Stimulated activated CD4-positive, alpha-beta T cell treated with anti-CD3 and anti-CD28 coated beads, Interleukin-1b, Interleukin-23, amount 100 ng/mL, for 4 hours (primary cell): ENCODE data around the gene CPED1.
"Not testable (repeated sequence)": the region's sequence is repeated elsewhere in the genome, so short reads cannot be mapped to it uniquely, and the experiment has no call there.

Source experiments
- DNase-seq, 2 donors: peaks; one replicate each; pipeline ENCODE4 v3.0.0-alpha.2; 2020; ENCODE audit warnings: low read depth in 2 of 2

Gene CPED1

DNA sequence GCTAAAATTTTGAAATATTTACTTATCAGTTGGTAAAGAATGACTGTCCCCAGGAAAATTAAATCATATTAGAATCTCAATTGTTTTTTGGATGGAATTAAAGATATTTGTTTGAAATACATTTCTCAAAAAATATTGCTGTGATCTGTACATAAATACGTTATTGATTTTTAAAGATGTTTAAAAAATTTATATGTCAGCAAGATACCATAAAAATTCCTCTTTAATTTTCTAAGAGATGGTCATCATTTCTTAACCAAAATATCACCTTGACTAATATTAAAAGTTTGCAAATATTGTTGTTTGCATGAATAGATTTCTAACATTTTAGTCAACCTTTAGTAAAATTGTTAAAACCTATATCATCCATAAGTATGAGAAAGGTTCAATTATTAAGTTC, 192.8 kb downstream of the CPED1 start:
- no peak for DNase-seq

DNA sequence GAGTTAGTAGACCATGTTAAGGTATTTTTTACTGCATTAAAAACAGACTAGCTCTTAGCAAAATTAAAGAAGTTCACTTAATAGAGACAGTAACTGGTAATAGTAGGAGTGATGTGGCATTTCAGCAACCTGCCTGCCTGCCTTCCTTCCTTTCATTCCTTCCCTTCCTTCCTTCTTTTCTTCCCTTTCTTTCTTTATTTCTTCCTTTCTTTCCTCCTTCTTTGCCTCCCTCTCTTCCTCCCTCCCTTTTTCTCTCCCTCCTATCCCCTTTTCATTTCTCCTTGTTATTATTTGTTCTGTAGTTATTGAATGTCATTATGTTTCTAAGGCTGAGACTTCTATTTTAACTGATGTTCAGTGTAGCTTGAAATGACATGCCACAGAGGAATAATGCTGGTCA, 193.8 kb downstream of the CPED1 start:
- DNase-seq, result no peak

DNA sequence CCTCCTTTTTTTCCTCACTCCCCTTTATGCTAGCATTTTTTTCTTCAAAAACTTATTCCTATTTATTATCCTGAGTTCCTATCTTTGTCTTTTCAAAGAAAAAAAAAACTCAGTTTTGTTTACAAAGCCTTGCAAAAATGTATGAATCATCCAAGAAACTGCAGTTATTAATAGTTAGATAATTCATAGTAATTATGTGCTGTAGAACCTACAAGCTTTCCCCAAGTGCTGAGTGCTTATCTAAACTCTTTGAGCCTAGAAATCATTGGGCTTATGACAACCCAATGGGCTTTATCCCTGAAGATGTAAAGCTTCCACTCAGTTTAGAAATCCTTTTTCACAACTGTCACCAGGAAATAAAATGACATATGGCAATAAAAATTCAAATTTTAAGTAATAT, 194.4 kb downstream of the CPED1 start:
- DNase-seq, result no peak

DNA sequence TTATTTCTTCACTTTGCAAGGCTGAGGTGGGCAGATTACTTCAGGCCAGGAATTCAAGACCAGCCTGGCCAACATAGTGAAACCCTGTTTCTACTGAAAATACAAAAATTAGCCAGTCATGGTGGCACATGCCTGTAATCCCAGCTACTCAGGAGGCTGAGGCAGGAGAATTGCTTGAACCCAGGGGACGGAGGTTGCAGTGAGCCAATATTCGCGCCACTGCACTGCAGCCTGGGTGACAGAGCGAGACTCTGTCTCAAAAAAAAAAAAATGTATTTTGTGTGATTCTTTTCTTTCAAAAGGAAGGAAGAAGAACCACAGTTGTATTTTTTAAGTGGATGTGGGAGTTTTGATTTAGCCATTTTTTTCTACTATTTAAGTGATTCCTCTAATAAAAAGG, 195.4 kb downstream of the CPED1 start:
- DNase-seq, result not testable (repeated sequence)

DNA sequence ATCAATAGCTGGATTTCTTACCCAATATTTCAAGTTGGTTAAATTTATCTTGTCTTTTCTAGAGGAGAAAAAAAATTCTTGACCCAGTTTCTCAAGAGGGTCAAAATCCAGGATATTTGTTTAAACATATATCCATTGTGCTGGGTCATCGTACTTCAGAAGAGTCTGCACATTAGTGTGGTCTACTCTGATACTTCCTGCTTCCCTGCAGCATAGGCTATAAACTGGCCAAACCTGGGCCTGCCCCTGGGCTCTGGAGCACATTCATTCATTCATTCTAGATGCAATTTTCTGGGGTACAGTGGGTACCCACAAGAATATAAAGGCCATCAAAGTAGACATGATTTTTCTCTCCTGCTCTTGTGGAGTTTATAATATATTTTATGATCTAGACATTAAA, 198.2 kb downstream of the CPED1 start:
- no peak for DNase-seq

DNA sequence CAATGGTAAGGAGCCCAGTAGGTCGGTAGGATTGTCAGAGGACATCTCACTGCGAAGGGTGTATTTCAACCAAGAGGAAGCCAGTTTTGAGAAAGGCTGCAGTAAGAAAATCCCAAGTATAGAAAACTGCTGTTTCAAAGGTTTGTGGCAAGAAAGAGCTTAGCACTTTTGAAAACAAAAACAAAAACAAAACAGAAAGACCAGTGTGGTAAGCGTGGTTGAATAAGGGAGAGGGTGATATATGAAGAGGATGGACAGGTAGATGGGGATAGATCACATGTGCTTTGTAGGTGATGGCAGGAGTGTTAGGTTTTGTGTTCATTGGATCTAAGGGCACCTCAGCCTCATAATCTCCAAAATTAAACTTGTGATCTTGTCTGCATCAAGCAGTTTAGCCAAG, 198.7 kb downstream of the CPED1 start:
- no peak for DNase-seq

DNA sequence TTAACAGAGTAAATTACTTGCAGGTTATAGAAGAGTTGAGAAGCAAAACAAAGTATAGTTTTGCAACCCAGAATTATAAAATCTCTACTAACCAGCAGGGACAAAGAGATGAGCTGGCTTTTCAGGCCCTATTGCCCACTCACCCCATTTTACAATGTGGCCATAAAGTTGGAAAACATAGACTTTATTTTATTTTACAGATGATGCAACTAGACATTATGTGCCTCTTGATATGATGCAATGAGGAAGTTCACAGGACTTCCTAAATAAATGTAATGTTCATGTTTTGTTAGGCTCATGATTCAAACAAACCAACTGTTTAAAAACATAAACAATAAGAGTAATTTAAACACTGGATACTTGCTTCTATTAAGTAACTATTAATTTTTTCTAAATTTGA, 199.2 kb downstream of the CPED1 start:
- no peak for DNase-seq

DNA sequence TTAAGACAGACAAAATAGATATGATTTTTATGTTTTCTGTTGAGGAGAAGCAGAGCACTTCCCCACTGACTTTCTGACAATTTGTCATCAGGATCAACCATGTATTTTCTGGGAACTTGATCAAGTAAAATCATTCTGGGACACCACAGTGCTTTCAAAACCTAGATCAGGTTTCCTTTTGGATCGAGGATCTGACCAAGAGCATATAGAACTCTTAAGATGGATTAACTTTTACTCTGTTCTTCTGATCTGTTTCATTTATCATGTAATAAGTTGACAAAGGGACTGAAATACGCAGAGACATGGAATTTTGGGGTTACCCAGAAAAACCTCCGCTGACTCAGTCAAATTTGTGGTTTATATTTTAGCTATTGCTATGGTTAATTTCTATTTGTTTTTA, 204.3 kb downstream of the CPED1 start:
- DNase-seq, result no peak

DNA sequence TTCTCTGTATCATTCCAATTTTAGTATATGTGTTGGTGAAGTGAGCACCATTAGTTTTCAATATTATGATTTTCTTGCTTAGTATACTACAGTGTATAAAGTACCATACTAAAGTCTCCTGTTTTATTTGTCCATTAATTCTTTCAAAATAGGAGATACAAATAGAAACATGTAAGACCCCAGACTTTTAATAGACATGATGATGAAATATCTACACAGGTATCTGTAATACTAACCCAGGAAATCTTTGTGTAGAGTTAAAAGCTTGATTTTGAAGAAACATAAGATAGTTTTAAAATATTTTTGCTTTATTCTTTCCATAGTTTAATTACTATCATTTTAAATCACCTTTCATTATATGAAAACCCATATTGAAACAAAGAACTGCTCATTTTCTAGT, 206.5 kb downstream of the CPED1 start:
- DNase-seq, result no peak

DNA sequence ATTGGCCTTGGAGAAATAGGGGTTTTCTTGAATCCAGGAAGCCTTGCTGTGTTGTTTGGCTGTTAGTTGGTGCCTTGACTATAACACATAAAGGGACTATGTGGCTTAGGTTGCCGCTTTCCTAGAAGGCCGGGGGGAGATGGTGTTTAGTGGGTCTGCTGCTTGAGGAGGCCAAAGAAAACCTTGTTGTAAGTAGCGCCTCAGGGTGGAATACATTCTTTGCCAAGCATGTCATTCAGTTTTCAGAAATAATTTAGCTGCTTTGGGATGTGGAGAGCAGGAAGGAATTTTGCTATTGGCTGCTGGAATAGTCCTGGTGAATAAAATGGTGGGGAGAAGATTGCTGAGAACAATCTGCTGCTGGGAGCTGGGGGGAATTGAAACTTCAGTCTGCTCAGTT, 207.4 kb downstream of the CPED1 start:
- DNase-seq, result no peak

DNA sequence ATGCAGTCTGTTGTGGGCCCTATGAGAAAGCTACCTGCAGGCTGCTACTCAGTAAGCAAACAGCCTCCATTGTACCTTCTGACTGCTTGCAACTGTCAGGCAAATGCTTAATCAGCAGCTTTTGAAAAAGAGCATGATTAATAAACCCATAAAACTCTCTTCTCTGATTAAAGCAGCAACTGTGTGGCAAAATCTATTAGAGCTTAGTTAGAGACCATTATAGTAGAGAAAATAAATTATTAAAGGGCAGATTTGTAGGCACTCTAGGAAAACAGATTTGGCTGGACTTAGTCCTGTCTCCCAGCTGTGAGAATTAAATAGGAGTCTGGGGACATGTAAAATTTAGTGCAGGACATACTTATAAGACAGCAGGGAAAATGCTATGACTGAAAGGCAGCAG, 207.8 kb downstream of the CPED1 start:
- no peak for DNase-seq

DNA sequence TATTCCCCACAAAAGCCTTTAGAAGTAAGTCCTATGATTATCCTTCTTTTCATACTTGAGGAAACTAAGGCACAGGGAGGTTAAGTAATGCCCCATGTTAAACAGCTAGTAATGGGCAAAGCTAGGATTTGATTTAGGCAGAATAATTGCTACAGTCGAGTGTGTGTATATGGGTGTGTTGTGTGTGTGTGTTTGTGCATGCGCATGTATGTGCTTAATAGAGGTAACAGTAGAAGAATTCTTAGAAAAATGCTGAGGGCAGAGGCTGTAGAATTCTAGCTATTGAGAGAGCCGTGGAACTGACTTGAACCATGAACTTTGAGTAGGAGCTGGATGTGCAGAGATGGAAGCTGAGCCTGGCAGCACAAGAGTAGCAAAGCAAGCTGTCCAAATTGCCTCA, 208.9 kb downstream of the CPED1 start:
- DNase-seq, result no peak

DNA sequence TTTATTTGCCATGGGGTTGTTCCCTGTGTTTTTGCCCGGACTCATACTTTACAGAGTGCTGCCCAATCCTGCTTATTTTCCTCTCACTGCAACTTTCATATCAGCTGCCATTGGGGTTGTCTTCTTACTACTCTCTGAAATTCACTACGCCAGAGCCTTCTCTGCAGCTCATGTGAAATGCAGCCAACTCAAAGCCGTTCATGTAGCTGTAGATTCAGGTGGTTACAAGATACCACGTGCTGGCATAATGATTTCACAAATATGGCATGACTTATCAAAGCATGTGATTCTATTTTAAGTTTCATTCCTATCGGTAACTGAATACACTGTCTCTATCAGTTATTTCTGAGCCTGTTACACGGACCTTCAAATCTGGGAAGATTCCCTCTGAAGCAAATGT, 210.0 kb downstream of the CPED1 start:
- DNase-seq, result no peak

DNA sequence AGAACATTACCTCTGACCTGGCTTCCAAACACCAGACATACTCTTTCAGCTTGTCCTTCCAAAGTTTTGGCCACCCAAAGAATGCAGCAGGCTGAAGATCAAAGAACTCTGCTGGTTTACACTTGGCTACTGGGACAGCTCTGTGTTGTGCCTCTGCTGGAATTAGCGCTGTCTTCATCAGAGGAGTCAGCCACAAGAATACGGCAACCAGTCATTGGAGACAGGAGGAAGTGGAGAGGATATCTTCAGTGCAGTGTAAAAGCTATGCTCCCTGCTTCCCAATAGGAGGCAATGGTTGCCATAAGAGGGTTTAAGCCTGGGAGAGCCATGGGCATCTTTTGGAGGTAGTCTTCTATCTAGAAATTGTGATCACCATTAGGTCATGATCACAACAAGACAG, 213.6 kb downstream of the CPED1 start:
- DNase-seq, result no peak

DNA sequence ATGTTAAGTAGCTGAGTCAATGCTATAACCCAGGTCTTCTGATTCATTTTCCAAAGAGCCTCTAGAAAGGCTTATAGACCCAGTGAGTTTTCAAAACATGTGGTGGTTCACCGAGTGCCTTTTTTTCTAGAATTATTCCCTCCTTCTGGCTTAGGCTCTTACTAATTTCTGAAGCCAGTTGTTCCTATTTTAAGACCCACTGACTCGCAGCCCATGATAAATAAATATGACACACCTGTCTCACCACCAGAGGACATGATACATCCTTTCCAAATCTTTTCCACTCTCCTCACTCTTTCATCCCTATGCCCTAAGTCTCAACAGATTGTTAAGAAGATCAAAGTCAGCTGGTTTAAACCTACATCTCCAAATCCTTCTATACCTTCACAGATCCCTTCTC, 214.3 kb downstream of the CPED1 start:
- no peak for DNase-seq

DNA sequence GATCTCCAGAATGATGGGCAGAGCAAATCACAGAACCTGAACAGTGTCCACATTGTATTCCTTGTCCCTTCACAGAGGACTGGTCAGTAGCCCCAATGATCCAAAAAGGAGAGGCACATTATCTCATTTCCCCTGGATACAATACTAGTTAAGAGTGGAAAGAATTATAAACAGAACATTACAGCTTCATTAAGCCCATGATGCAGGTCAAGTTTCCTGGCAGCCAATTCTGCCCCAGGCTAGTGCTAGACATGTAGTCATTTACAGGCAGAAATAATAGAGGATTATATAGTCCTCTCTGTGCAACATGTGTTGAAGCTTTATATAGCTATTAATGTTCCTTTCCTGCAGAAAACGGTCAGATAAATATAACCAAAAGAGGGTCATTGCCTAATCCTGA, 216.0 kb downstream of the CPED1 start:
- no peak for DNase-seq

DNA sequence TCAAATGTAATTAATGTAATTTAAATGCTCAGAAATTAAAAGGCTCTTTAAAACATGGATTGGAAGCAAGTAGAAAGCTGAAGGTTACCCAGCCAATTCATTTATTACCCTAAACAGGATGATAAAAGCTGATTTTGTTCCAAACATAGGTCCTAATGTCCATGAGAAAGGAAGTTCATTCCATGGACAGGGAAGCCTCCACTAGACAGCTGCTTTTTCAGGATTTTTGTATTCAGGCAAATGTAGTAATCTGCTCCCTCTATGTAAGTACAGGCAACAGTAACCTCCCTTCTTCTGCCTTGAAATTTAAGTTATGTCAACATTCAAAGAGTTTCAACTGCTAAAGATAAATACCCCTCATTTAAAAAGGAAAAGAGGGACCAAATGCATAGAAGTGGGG, 217.3 kb downstream of the CPED1 start:
- DNase-seq, result no peak

DNA sequence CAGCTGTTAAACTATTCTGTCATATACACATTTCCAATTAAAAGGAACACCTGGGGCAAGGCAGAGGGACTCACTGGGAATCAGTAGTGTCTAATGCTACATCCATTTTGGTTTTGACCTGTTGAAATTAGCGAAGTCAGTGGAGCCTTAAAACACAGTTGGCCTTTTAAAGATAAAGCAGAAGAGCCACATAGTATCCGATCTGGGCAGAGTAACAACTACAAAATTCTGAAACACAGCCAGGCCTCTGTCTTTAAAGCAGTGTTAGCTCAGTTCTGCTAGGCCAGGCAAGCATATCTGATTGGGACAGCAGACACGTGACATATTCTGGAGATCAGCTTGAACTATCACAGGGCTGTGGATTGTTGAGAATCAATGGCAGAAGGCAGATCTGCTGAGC, 222.7 kb downstream of the CPED1 start:
- DNase-seq, result no peak

DNA sequence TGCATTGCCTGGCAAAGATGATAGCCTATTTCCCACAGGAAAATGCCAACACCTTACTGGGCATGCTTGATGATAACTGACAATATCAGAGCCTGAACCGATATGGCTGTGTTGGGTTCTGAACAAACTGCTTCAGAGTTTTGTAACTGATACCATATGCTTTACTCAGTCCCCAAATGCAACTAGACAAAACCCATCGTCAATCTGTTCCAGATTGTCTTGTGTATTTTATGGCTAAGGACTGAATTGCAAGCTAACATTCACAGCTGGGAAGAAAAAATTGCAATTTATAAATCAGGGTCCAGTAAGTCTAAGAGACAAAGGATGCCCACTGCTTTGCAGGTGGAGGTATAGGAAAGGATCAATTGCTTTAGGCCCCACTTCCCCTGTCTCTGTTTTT, 223.5 kb downstream of the CPED1 start:
- DNase-seq, result no peak

DNA sequence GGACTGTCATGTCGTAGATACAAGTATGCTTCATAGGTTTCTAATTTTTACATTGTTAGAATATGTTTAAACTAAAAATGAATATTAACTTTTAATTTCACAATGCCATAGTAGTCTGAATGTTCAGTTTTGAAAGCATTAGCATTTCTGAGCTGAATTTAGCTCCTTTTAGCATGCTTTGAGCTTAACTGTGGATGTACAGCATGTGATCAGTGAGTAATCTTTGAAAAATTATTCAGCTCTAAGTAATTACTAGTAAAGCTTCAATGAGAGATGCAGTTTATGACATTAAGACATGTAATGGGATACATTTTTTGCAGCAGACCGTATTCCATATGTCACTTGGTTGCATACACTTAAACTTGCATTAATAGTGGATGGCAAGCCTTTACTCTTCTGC, 226.1 kb downstream of the CPED1 start:
- no peak for DNase-seq

DNA sequence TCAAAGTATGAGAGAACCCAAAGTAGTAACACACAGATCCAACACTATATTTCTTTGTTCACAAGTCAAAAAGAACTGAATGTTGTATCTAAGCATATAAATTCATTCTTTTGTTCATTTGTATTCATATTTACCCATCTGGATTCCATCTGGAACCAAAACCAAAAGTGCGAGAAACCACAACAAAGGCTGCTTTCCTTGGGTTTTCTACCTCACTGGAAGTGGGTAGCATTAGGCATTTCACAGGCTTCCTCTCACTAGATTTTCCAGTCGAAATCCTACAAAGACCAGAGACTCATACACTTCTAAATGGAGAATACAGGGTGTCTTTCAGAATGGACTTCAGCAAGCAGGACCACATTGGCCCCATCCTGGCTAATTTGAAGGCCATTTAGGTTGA, 230.5 kb downstream of the CPED1 start:
- DNase-seq, result no peak

DNA sequence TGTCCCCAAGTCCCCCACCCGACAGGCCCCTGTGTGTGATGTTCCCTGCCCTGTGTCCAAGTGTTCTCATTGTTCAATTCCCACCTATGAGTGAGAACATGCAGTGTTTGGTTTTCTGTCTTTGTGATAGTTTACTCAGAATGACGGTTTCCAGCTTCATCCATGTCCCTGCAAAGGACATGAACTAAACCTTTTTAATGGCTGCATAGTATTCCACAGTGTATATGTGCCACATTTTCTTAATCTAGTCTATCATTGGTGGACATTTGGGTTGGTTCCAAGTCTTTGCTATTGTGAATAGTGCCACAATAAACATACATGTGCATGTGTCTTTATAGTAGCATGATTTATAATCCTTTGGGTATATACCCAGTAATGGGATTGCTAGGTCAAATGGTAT, 232.6 kb downstream of the CPED1 start:
- DNase-seq, result not testable (repeated sequence)

DNA sequence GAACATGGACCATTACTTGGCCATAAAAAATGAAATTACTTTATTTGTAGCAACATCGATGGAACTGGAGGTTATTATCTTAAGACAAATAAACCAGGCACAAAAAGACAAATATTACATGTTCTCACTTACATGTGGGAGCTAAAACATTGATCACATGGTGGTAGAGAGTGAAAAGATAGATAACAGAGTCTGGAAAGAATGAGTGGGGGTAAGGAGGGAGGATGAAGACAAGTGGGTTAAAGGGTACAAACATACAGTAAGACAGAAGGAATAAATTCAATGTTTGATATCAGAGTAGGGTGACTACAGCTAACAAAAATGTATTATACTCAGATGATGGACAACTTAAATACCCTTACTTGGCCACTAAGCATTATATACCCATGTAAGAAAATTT, 240.3 kb downstream of the CPED1 start:
- DNase-seq, result no peak

DNA sequence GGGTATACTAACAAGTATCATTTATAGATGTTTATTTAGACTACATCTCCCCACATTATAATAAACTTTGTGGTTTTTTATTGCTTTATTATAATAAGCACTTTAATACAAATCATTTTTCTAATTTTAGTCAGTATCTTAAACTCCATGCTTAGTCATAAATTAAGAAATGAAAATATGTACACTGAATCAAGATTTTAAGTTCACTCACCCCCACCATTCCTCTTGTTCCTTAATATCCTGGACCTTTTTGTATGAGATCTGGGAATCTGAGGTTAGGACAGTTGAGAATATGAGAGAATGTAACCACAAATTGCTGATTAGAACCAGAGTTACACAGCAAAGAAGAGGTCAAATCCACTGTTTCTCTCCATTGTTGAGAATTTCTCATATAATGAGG, 246.7 kb downstream of the CPED1 start:
- DNase-seq, result no peak

DNA sequence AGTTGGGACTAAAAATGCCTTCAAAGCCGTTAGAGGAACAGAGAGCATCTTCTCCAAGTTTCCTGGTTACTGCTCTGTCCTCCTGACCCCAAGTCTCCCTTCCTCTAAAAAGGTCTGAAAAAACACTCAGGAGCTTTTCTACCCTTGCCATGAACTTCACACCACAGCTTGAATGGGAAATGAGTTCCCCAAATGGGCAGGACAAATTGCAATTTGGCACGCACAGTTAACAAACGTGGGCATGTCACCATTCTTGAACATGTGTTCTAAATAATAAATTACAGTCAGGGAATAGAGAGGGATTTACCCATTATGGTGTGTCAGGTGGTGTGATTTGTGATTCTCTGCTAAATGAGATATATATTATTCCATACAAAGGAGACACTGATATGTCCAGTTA, 249.1 kb downstream of the CPED1 start:
- no peak for DNase-seq
